ENCODE measurements around the gene MAN2A2.

DNA sequence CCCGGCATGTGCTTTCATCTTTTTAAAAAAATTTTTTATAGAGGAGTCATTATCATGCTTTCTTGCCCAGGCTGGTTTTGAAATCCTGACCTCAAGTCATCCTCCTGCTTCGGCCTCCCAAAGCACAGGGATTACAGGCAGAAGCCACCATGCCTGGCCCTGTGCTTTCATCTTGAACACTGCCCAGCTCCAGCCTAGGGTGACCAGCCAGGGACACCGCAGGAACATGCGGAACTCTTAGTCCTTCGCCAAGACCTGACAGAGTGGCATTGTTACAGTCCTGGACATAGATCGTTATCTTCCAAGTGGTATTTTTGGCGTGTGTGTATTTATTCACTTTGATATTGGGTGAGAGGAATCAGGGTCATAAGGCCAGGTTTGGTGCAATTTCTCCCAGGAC, 42.7 kb upstream of the MAN2A2 start:
- no peak for TF ChIP-seq POLR2A (IDR thresholded peaks at IDR 0.05; ENCODE audit: low read depth, low read length)
- TF ChIP-seq, protein P1, sequence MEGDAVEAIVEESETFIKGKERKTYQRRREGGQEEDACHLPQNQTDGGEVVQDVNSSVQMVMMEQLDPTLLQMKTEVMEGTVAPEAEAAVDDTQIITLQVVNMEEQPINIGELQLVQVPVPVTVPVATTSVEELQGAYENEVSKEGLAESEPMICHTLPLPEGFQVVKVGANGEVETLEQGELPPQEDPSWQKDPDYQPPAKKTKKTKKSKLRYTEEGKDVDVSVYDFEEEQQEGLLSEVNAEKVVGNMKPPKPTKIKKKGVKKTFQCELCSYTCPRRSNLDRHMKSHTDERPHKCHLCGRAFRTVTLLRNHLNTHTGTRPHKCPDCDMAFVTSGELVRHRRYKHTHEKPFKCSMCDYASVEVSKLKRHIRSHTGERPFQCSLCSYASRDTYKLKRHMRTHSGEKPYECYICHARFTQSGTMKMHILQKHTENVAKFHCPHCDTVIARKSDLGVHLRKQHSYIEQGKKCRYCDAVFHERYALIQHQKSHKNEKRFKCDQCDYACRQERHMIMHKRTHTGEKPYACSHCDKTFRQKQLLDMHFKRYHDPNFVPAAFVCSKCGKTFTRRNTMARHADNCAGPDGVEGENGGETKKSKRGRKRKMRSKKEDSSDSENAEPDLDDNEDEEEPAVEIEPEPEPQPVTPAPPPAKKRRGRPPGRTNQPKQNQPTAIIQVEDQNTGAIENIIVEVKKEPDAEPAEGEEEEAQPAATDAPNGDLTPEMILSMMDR (IDR thresholded peaks at IDR 0.05; ENCODE audit: extremely low read depth in 1 of 2, insufficient read depth in 1 of 2, low read depth in 1 of 2, low read length in 2 of 2): no peak
- no peak for TF ChIP-seq POLR2AphosphoS5 (IDR thresholded peaks at IDR 0.05; ENCODE audit: insufficient read depth, low read depth, low read length)
- TF ChIP-seq EZH2 (IDR thresholded peaks at IDR 0.05; ENCODE audit: borderline replicate concordance, low read depth, low read length, severe bottlenecking): no peak
- no peak for TF ChIP-seq MYC (IDR thresholded peaks at IDR 0.05; ENCODE audit: low read depth, low read length)
- TF ChIP-seq, protein P2, sequence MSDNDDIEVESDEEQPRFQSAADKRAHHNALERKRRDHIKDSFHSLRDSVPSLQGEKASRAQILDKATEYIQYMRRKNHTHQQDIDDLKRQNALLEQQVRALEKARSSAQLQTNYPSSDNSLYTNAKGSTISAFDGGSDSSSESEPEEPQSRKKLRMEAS (IDR thresholded peaks at IDR 0.05; ENCODE audit: insufficient read depth, insufficient read length): no peak
